ENCODE data around the gene ADCY6.
"Not testable (repeated sequence)": the region's sequence is repeated elsewhere in the genome, so short reads cannot be mapped to it uniquely, and the experiment has no call there.

DNA sequence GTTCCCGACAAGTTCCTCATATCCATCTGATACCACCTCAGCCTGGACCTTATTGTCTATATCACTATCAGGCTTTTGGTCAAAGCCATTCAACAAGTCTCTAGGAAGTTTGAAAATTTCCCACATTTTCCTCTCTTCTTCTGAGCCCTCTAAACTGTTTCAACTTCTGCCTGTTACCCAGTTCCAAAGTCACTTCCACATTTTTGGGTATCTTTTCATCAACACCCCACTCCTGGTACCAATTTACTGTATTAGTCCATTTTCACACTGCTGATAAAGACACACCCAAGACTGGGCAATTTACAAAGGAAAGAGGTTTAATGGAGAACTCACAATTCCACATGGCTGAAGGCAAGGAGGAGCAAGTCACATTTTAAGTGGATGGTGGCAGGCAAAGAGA lies 68.2 kb downstream of the ADCY6 start:
- TF ChIP-seq FOXP2 (optimal IDR thresholded peaks at IDR 0.05; ENCODE audit: control extremely low read depth, extremely low read length, insufficient read depth); POLR2AphosphoS5 (IDR thresholded peaks at IDR 0.05; ENCODE audit: borderline replicate concordance, low read depth, low read length); EZH2 (IDR thresholded peaks at IDR 0.05): not testable (repeated sequence)
